ENCODE measurements around the gene ZMIZ1.
A peak's percentile ranks its signal among the peaks of the same experiment; 100 is the strongest.

The ZMIZ1 gene

GRCh38 chr10:79320316-79320715 lies 251.6 kb downstream of the ZMIZ1 start:
- Histone ChIP-seq H2BK15ac (ENCODE audit: low read depth, poor library complexity, severe bottlenecking) (no peak overlapping the region), H4K8ac (ENCODE audit: low read length) (no peak overlapping the region), H3K23ac (ENCODE audit: low read length in 2 of 2) (no peak overlapping the region), H3K9me3 (ENCODE audit: control insufficient read depth, low read length) (no peaks in the 10 kb centered on the region), H3K4me2 (ENCODE audit: low read length, poor library complexity, severe bottlenecking) (no peak overlapping the region), H4K91ac (ENCODE audit: low read length) (no peak overlapping the region), H3K4ac (ENCODE audit: low read depth in 1 of 2, low read length in 2 of 2) (no peak overlapping the region), H3K79me1 (replicated peaks; ENCODE audit: low read length, poor library complexity, severe bottlenecking) (no peaks in the 10 kb centered on the region), H2AK5ac (ENCODE audit: low read length, severe bottlenecking) (no peak overlapping the region), H3K18ac (ENCODE audit: low read depth in 1 of 2, low read length in 2 of 2) (no peak overlapping the region), H3K27ac (ENCODE audit: low read length, poor library complexity, severe bottlenecking) (no peak overlapping the region), H2BK12ac (ENCODE audit: low read length in 2 of 2) (no peak overlapping the region), H3K9ac (ENCODE audit: low read length) (no peak overlapping the region), H2BK5ac (ENCODE audit: low read depth, low read length, poor library complexity, severe bottlenecking) (no peak overlapping the region), H2BK120ac (ENCODE audit: low read depth, low read length) (no peak overlapping the region), H2AFZ (ENCODE audit: low read depth, low read length) (no peak overlapping the region), H3K4me1 (ENCODE audit: control insufficient read depth, insufficient read depth, low read depth, low read length) (peaks cover 35% of the 10 kb centered on the region), H3K36me3 (ENCODE audit: control insufficient read depth in 1 of 2, insufficient read depth in 2 of 2, low read depth in 1 of 2, low read length in 2 of 2) (peaks cover 8 to 12% of the 10 kb centered on the region in 2 experiments), H3K14ac (ENCODE audit: low read length in 2 of 2) (no peak overlapping the region), H3K27me3 (ENCODE audit: control insufficient read depth in 1 of 2, insufficient read depth in 1 of 2, low read length in 2 of 2) (no peaks in the 10 kb centered on the region), H3K4me3 (ENCODE audit: insufficient read depth in 1 of 2, low read depth in 1 of 2, low read length in 2 of 2) (no peak overlapping the region)
- no peak for DNase-seq
- WGBS: 83% methylated on average over 2 of the region's 2 CpGs

DNA sequence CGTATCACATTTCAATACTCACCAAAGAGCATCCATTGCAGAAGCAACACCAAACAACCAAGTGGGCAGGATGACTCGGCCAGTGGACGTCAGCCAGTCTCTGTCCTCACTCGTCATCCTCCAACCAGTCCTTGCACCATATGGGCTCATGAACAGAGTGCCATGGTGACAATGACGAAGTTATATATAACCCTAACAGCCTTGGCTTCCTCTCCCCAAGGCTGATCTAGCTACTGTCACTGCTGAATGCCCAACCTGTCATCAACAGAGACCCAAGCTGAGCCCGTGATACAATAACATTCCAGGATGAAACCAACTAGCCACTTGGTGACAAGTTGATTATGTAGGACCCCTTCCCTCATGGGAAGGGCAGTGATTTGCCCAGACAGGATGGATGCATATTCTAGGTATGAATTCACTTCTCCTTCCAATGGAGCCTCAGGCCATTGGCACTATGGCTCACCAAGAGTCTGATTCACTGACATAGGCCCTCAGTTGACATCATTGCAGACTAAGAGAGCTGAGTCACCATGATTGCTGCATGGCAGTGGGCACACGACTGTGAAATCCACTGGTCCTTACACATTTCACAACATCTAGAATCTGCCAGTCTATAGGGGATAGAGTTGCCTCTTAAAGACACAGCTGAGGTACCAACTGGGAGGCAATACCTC lies 252.2 kb downstream of the ZMIZ1 start:
- peak overlapping the region; percentile 9 for H3K9ac ChIP-seq (ENCODE audit: low read length)
- no peak overlapping the region for H3K23ac ChIP-seq (ENCODE audit: low read length in 2 of 2)
- H2AK5ac ChIP-seq (ENCODE audit: low read length, severe bottlenecking): no peak overlapping the region
- H3K9me3 ChIP-seq (ENCODE audit: control insufficient read depth, low read length): no peaks in the 10 kb centered on the region
- peaks cover 35% of the 10 kb centered on the region for H3K4me1 ChIP-seq (ENCODE audit: control insufficient read depth, insufficient read depth, low read depth, low read length)
- H3K4ac ChIP-seq (ENCODE audit: low read depth in 1 of 2, low read length in 2 of 2): no peak overlapping the region
- H3K4me2 ChIP-seq (ENCODE audit: low read length, poor library complexity, severe bottlenecking): no peak overlapping the region
- H2BK5ac ChIP-seq (ENCODE audit: low read depth, low read length, poor library complexity, severe bottlenecking): no peak overlapping the region
- no peaks in the 10 kb centered on the region for H3K79me1 ChIP-seq (replicated peaks; ENCODE audit: low read length, poor library complexity, severe bottlenecking)
- H3K27me3 ChIP-seq (ENCODE audit: control insufficient read depth in 1 of 2, insufficient read depth in 1 of 2, low read length in 2 of 2): no peaks in the 10 kb centered on the region
- no peak overlapping the region for H3K27ac ChIP-seq (ENCODE audit: low read length, poor library complexity, severe bottlenecking)
- peak; percentile 91 for DNase-seq
- H2BK15ac ChIP-seq (ENCODE audit: low read depth, poor library complexity, severe bottlenecking): no peak overlapping the region
- no peak overlapping the region for H2BK120ac ChIP-seq (ENCODE audit: low read depth, low read length)
- peak overlapping the region in 1 of 2 experiments; percentile 37 for H3K14ac ChIP-seq (ENCODE audit: low read length in 2 of 2)
- H2BK12ac ChIP-seq (ENCODE audit: low read length in 2 of 2): peak overlapping the region in 1 of 2 experiments; percentile 59
- no peak overlapping the region for H2AFZ ChIP-seq (ENCODE audit: low read depth, low read length)
- H4K91ac ChIP-seq (ENCODE audit: low read length): no peak overlapping the region
- 80% methylated on average over 7 of the region's 7 CpGs for WGBS
- H3K36me3 ChIP-seq (ENCODE audit: control insufficient read depth in 1 of 2, insufficient read depth in 2 of 2, low read depth in 1 of 2, low read length in 2 of 2): peaks cover 5% of the 10 kb centered on the region in 2 experiments
- H3K18ac ChIP-seq (ENCODE audit: low read depth in 1 of 2, low read length in 2 of 2): peak overlapping the region in 1 of 2 experiments; percentile 29
- H3K4me3 ChIP-seq (ENCODE audit: insufficient read depth in 1 of 2, low read depth in 1 of 2, low read length in 2 of 2): no peak overlapping the region
- H4K8ac ChIP-seq (ENCODE audit: low read length): no peak overlapping the region

- Histone ChIP-seq H3K4me1 (ENCODE audit: control insufficient read depth, insufficient read depth, low read depth, low read length) (peaks cover 34% of the 10 kb centered on the region), H3K14ac (ENCODE audit: low read length in 2 of 2) (no peak overlapping the region), H4K91ac (ENCODE audit: low read length) (no peak overlapping the region), H2BK15ac (ENCODE audit: low read depth, poor library complexity, severe bottlenecking) (no peak overlapping the region), H2AFZ (ENCODE audit: low read depth, low read length) (no peak overlapping the region), H3K9me3 (ENCODE audit: control insufficient read depth, low read length) (no peaks in the 10 kb centered on the region), H3K4ac (ENCODE audit: low read depth in 1 of 2, low read length in 2 of 2) (no peak overlapping the region), H3K27ac (ENCODE audit: low read length, poor library complexity, severe bottlenecking) (no peak overlapping the region), H3K9ac (ENCODE audit: low read length) (no peak overlapping the region), H2BK120ac (ENCODE audit: low read depth, low read length) (no peak overlapping the region), H3K23ac (ENCODE audit: low read length in 2 of 2) (no peak overlapping the region), H2BK5ac (ENCODE audit: low read depth, low read length, poor library complexity, severe bottlenecking) (no peak overlapping the region), H4K8ac (ENCODE audit: low read length) (no peak overlapping the region), H3K79me1 (replicated peaks; ENCODE audit: low read length, poor library complexity, severe bottlenecking) (no peaks in the 10 kb centered on the region), H3K27me3 (ENCODE audit: control insufficient read depth in 1 of 2, insufficient read depth in 1 of 2, low read length in 2 of 2) (no peaks in the 10 kb centered on the region), H2AK5ac (ENCODE audit: low read length, severe bottlenecking) (peak overlapping the region; percentile 24), H3K36me3 (ENCODE audit: control insufficient read depth in 1 of 2, insufficient read depth in 2 of 2, low read depth in 1 of 2, low read length in 2 of 2) (peaks cover under 1 to 4% of the 10 kb centered on the region in 2 experiments), H3K4me2 (ENCODE audit: low read length, poor library complexity, severe bottlenecking) (no peak overlapping the region), H3K4me3 (ENCODE audit: insufficient read depth in 1 of 2, low read depth in 1 of 2, low read length in 2 of 2) (no peak overlapping the region), H3K18ac (ENCODE audit: low read depth in 1 of 2, low read length in 2 of 2) (peak overlapping the region in 1 of 2 experiments; percentile 29), H2BK12ac (ENCODE audit: low read length in 2 of 2) (peak overlapping the region; percentile 56 to 59)
- WGBS: 76% methylated on average over 2 of the region's 2 CpGs
- no peak for DNase-seq
These were observed 252.7 kb downstream of the ZMIZ1 start for GRCh38 chr10:79321494-79321882.

- Histone ChIP-seq H3K23ac (ENCODE audit: low read length in 2 of 2) (no peak overlapping the region), H2BK15ac (ENCODE audit: low read depth, poor library complexity, severe bottlenecking) (no peak overlapping the region)
These were observed 253.2 kb downstream of the ZMIZ1 start for GRCh38 chr10:79321951-79322350.

More at GRCh38 chr10:79321951-79322350, 253.2 kb downstream of the ZMIZ1 start:
- Histone ChIP-seq H2AK5ac (ENCODE audit: low read length, severe bottlenecking) (peak overlapping the region; percentile 12), H3K4me3 (ENCODE audit: insufficient read depth in 1 of 2, low read depth in 1 of 2, low read length in 2 of 2) (no peak overlapping the region), H2BK12ac (ENCODE audit: low read length in 2 of 2) (peak overlapping the region; percentile 56 to 85), H3K14ac (ENCODE audit: low read length in 2 of 2) (no peak overlapping the region), H4K91ac (ENCODE audit: low read length) (no peak overlapping the region), H3K4me1 (ENCODE audit: control insufficient read depth, insufficient read depth, low read depth, low read length) (peaks cover 30% of the 10 kb centered on the region), H3K18ac (ENCODE audit: low read depth in 1 of 2, low read length in 2 of 2) (peak overlapping the region in 1 of 2 experiments; percentile 68), H3K27ac (ENCODE audit: low read length, poor library complexity, severe bottlenecking) (no peak overlapping the region), H3K9me3 (ENCODE audit: control insufficient read depth, low read length) (no peaks in the 10 kb centered on the region), H3K27me3 (ENCODE audit: control insufficient read depth in 1 of 2, insufficient read depth in 1 of 2, low read length in 2 of 2) (no peaks in the 10 kb centered on the region), H3K4ac (ENCODE audit: low read depth in 1 of 2, low read length in 2 of 2) (no peak overlapping the region), H2AFZ (ENCODE audit: low read depth, low read length) (no peak overlapping the region), H2BK5ac (ENCODE audit: low read depth, low read length, poor library complexity, severe bottlenecking) (no peak overlapping the region), H2BK120ac (ENCODE audit: low read depth, low read length) (no peak overlapping the region), H4K8ac (ENCODE audit: low read length) (no peak overlapping the region), H3K9ac (ENCODE audit: low read length) (no peak overlapping the region), H3K36me3 (ENCODE audit: control insufficient read depth in 1 of 2, insufficient read depth in 2 of 2, low read depth in 1 of 2, low read length in 2 of 2) (no peaks in the 10 kb centered on the region), H3K4me2 (ENCODE audit: low read length, poor library complexity, severe bottlenecking) (no peak overlapping the region), H3K79me1 (replicated peaks; ENCODE audit: low read length, poor library complexity, severe bottlenecking) (no peaks in the 10 kb centered on the region)
- no peak for DNase-seq

Data from mesenchymal stem cell (in vitro differentiated cells and primary cell).